Astrocyte of the cerebellum (primary cell): ENCODE measurements around the gene PTPRK.

ENCODE experiments used
- DNase-seq: peaks from one replicate; pipeline ENCODE4 v3.0.0-alpha.2; 2011; ENCODE audit warnings: low read depth
- H3K4me3 ChIP-seq: 2 replicates; pipeline ENCODE4 v1.5.1; 2011; ENCODE audit warnings: mild to moderate bottlenecking, low read depth, low read length, moderate library complexity
- in situ Hi-C: cut with HindIII; loops from 2 replicates; pipeline ENCODE4 v1.10.0; 2017; ENCODE audit warnings: low sequenced_read_pairs
- TF ChIP-seq, protein P1 (sequence below): IDR thresholded peaks from 2 replicates; pipeline ENCODE4 v1.5.1; 2012; ENCODE audit warnings: low read length, low read depth, moderate library complexity, mild to moderate bottlenecking; ENCODE audit errors: missing control alignments

The PTPRK gene

GRCh38 chr6:128168244-128168643 lies 352.2 kb downstream of the PTPRK start:
- DNase-seq, result no peak
- in situ Hi-C loops, result no loop called here
- H3K4me3 ChIP-seq, result no peak overlapping the region
- TF ChIP-seq, protein P1, sequence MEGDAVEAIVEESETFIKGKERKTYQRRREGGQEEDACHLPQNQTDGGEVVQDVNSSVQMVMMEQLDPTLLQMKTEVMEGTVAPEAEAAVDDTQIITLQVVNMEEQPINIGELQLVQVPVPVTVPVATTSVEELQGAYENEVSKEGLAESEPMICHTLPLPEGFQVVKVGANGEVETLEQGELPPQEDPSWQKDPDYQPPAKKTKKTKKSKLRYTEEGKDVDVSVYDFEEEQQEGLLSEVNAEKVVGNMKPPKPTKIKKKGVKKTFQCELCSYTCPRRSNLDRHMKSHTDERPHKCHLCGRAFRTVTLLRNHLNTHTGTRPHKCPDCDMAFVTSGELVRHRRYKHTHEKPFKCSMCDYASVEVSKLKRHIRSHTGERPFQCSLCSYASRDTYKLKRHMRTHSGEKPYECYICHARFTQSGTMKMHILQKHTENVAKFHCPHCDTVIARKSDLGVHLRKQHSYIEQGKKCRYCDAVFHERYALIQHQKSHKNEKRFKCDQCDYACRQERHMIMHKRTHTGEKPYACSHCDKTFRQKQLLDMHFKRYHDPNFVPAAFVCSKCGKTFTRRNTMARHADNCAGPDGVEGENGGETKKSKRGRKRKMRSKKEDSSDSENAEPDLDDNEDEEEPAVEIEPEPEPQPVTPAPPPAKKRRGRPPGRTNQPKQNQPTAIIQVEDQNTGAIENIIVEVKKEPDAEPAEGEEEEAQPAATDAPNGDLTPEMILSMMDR, result no peak

DNA sequence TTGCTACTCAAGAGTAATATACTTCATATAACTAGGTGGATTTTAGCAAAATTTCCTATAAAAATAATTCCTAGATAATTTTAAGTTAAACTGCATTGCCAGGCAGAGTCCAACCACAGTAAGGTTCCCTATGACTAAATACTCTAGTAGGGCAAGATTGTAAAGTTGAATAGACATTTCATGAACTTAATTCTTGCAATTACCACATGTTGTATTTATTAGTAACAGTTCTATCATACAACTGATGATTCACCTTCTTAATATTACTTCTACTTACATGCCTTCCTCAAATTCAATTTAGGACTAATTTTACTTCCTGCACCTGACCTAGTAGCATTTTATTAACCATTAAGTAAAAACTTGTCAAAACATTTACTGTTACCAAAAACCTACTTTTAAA lies 352.8 kb downstream of the PTPRK start:
- in situ Hi-C loops, result no loop called here
- DNase-seq, result no peak
- H3K4me3 ChIP-seq, result no peak overlapping the region
- TF ChIP-seq, protein P1, result no peak

DNA sequence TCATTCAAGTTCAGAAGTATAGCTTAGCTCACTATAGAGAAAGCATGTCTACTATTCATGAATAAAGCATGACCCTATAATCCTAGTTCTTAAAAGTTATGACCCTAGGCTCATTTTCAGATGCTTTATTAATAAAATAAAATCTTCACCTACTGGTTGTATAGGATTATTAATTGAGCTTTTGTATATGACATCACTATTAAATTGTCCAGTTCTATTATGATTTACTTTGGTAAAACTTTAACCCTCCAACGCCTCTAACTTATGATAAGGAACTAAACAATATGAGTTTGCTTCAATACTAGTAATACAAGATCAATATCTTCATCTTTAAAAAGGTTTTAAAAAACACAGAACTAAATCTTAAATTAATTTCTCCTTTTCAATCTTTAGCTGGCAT lies 356.1 kb downstream of the PTPRK start:
- TF ChIP-seq, protein P1, result no peak
- in situ Hi-C loops, result no loop called here
- no peak for DNase-seq
- no peak overlapping the region for H3K4me3 ChIP-seq

- TF ChIP-seq, protein P1, result no peak
- in situ Hi-C loops, result no loop called here
Measured at GRCh38 chr6:128162423-128162822, 358.0 kb downstream of the PTPRK start.

DNA sequence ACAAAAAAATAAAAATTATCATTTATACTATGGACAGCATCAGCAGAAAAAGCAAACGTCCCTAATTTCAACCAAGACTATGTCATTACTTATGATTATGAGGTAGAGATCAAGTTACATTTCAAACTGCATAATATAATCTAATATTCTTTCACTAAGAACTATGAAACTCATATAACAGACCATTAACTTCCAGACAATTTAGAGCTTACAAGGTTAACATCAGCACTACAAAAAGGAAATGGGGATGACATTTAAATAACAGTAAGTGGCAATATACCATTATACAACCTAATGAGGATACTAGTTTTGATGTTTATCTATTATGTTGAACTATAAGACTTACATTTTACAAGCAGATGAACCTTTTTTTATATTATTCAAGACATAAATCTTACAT lies 358.6 kb downstream of the PTPRK start:
- in situ Hi-C loops, result no loop called here
- TF ChIP-seq, protein P1, result no peak
- no peak for DNase-seq
- no peak overlapping the region for H3K4me3 ChIP-seq

More at GRCh38 chr6:128162423-128162822, 358.0 kb downstream of the PTPRK start:
- no peak overlapping the region for H3K4me3 ChIP-seq
- no peak for DNase-seq

DNA sequence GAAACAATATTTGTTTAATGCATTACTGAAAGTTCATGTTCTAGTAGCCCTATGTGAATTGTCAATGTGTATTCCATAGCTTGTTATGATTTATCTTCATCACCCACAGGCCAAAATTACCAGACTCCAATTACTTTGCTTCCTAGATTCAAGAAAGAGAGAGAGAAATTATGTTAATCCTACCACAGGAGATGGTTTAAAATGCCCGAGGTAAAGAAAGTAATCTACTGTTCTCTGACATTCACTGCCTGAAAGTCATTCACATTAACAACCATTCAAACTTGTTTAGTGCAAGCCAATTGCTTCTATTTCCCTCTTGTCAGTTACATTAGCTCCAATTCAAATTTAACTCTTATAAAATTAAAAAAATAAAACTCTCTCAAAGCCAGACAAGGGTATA lies 359.1 kb downstream of the PTPRK start:
- H3K4me3 ChIP-seq, result no peak overlapping the region
- TF ChIP-seq, protein P1, result no peak
- in situ Hi-C loops, result no loop called here
- DNase-seq, result no peak

GRCh38 chr6:128158496-128158895 lies 361.9 kb downstream of the PTPRK start:
- no peak overlapping the region for H3K4me3 ChIP-seq
- TF ChIP-seq, protein P1, result no peak
- peak; percentile 12 for DNase-seq
- in situ Hi-C loops, result no loop called here
